NCI-H1105 (cell line): ENCODE data around the gene NKX1-1.

Experiments
- DNase-seq: peaks from one replicate; lab custom pipeline; 2025; lab: John Stamatoyannopoulos, UW

Gene NKX1-1

GRCh38 chr4:1416948-1417260 lies 10.7 kb upstream of the NKX1-1 start:
- DNase-seq, result no peak

GRCh38 chr4:1416051-1416947 lies 10.1 kb upstream of the NKX1-1 start:
- DNase-seq, result no peak

GRCh38 chr4:1415681-1415981 lies 9.4 kb upstream of the NKX1-1 start:
- no peak for DNase-seq

- no peak for DNase-seq
Measured at GRCh38 chr4:1414831-1415680, 8.8 kb upstream of the NKX1-1 start.

- no peak for DNase-seq
Measured at GRCh38 chr4:1413687-1414479, 7.6 kb upstream of the NKX1-1 start.

- DNase-seq, result no peak
Measured at GRCh38 chr4:1413204-1413663, 7.0 kb upstream of the NKX1-1 start.

GRCh38 chr4:1412376-1413203 lies 6.3 kb upstream of the NKX1-1 start:
- DNase-seq, result no peak

GRCh38 chr4:1411436-1412375 lies 5.5 kb upstream of the NKX1-1 start:
- no peak for DNase-seq

- no peak for DNase-seq
Measured at GRCh38 chr4:1410491-1411325, 4.5 kb upstream of the NKX1-1 start.

- DNase-seq, result no peak
Measured at GRCh38 chr4:1409491-1410425, 3.5 kb upstream of the NKX1-1 start.

GRCh38 chr4:1409079-1409478 lies 2.8 kb upstream of the NKX1-1 start:
- no peak for DNase-seq

GRCh38 chr4:1408418-1408817 lies 2.2 kb upstream of the NKX1-1 start:
- peak; percentile 24 for DNase-seq

- no peak for DNase-seq
Measured at GRCh38 chr4:1407657-1408333, 1.6 kb upstream of the NKX1-1 start.

GRCh38 chr4:1406981-1407656 lies 877 bp upstream of the NKX1-1 start:
- no peak for DNase-seq

GRCh38 chr4:1405636-1406393 lies 427 bp downstream of the NKX1-1 start:
- DNase-seq, result no peak

GRCh38 chr4:1405254-1405635 lies 997 bp downstream of the NKX1-1 start:
- DNase-seq, result no peak
